OCI-LY7 (cell line): ENCODE data around the gene KCNQ5. TPM values are rescaled to one million over a fixed set of nuclear protein-coding genes. Genes with fewer than 3 reads are reported as not detected.

ENCODE experiments used
- BruUV-seq: library from RNA; stranded (reverse); fragments of 400-500 nt; replicated peaks from 2 replicates; lab custom pipeline; 2021; lab: Mats Ljungman, UMichigan
- CTCF ChIA-PET: fragments of 300-600 bp; sonication (Branson Sonifier 250); formaldehyde crosslinking; loops from one replicate; lab custom pipeline; 2022; ENCODE audit warnings: antibody characterized with exemption; ENCODE audit not compliant: unreplicated experiment; lab: Charles Lee
- POLR2A ChIA-PET: fragments of 300-600 bp; sonication (Branson Sonifier 250); formaldehyde crosslinking; loops from one replicate; lab custom pipeline; 2022; ENCODE audit warnings: antibody characterized with exemption; lab: Charles Lee
- DNase-seq: peaks from one replicate; pipeline ENCODE4 v3.0.0-alpha.2; 2015; ENCODE audit warnings: low spot score
- H2AFZ ChIP-seq: fragments of 200-600 bp; sonication (generic), shearing (Covaris generic); 2 replicates; pipeline ENCODE4 v1.6.1; 2014; ENCODE audit warnings: mild to moderate bottlenecking, antibody characterized with exemption, low read length, moderate library complexity
- H3K27ac ChIP-seq: fragments of 200-600 bp; sonication (generic); 2 replicates; pipeline ENCODE4 v1.5.1; 2014; ENCODE audit warnings: mixed run types, low read depth, mild to moderate bottlenecking, moderate library complexity, low read length, inconsistent platforms; ENCODE audit not compliant: poor library complexity, severe bottlenecking
- H3K36me3 ChIP-seq: fragments of 200-600 bp; sonication (generic); 2 replicates; pipeline ENCODE4 v1.6.1; 2014; ENCODE audit warnings: mild to moderate bottlenecking, antibody characterized with exemption, low read length, moderate library complexity, mixed read lengths; ENCODE audit not compliant: insufficient read depth
- H3K4me1 ChIP-seq: fragments of 200-600 bp; sonication (generic); 2 replicates; pipeline ENCODE4 v1.5.1; 2014; ENCODE audit warnings: mild to moderate bottlenecking, low read length; ENCODE audit not compliant: insufficient read depth, poor library complexity, severe bottlenecking
- H3K4me2 ChIP-seq: fragments of 200-600 bp; sonication (generic); 2 replicates; pipeline ENCODE4 v1.6.1; 2014; ENCODE audit warnings: mild to moderate bottlenecking, low read length
- H3K4me3 ChIP-seq: fragments of 200-600 bp; sonication (generic); 2 replicates; pipeline ENCODE4 v1.5.1; 2014; ENCODE audit warnings: mild to moderate bottlenecking, low read depth, low read length; ENCODE audit not compliant: poor library complexity, severe bottlenecking
- H3K79me2 ChIP-seq: fragments of 200-600 bp; sonication (generic); 2 replicates; pipeline ENCODE4 v1.6.1; 2016; ENCODE audit warnings: low read depth, mild to moderate bottlenecking, low read length, moderate library complexity, mixed read lengths; ENCODE audit not compliant: insufficient read depth
- H3K9me2 ChIP-seq: fragments of 200-600 bp; sonication (generic); 2 replicates; pipeline ENCODE4 v1.6.1; 2016; ENCODE audit warnings: mild to moderate bottlenecking, low read length, mixed read lengths; ENCODE audit not compliant: insufficient read depth
- H3K9me3 ChIP-seq: fragments of 200-600 bp; sonication (generic); 2 replicates; pipeline ENCODE4 v1.6.1; 2014; ENCODE audit warnings: mild to moderate bottlenecking, mixed run types, low read length, mixed read lengths
- H4K20me1 ChIP-seq: fragments of 200-600 bp; sonication (generic); 2 replicates; pipeline ENCODE4 v1.6.1; 2014; ENCODE audit warnings: mild to moderate bottlenecking, antibody characterized with exemption, low read length, moderate library complexity, mixed read lengths; ENCODE audit not compliant: insufficient read depth
- CTCF ChIP-seq: fragments of 200-600 bp; sonication (generic); conservative IDR thresholded peaks from 2 replicates; pipeline ENCODE4 v1.5.1; 2014; ENCODE audit warnings: mild to moderate bottlenecking, antibody characterized with exemption, low read length, moderate library complexity, mixed read lengths
- EZH2phosphoT487 ChIP-seq: fragments of 200-600 bp; sonication (generic); IDR thresholded peaks from 2 replicates; pipeline ENCODE4 v1.6.1; 2018; ENCODE audit warnings: low read depth, borderline replicate concordance, mild to moderate bottlenecking, mixed run types, antibody characterized with exemption, low read length, moderate library complexity, mixed read lengths
- intact Hi-C: fragments of 100-400 bp; cut with micrococcal nuclease; formaldehyde crosslinking; loops from one replicate; pipeline ENCODE4 v1.10.0; 2022; ENCODE audit not compliant: unreplicated experiment
- total RNA-seq, 2 experiments: library from RNA; depleted of rRNA in 1 of 2; stranded (reverse); fragments of >200 nt in 1 of 2; shearing (Covaris generic) in 1 of 2; gene quantifications; 2 replicates each; pipeline ENCODE4 v1.2.3, GENCODE V29; 2014 to 2022

KCNQ5 gene
- total RNA-seq, 2 experiments from 2014 or later = 26.1 to 29.7 TPM

DNA sequence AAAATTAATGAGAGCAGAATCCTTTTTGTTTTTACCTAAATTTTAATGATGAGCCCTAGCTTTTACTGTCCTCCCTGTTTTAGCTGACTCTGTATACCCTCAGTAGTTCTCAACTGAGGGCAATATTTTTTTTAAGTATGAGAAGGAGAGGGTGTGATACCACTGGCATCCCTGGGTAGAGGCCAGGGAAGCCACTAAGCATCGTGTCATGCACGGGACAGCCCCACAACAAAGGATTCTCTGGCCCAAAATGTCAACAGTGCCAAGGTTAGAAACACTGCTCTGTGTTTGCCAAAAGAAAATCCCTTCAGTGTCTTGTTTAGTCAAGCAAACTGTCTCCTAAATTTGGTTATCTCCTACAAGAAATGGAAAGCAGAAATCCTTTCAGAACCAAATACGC is 210.4 kb downstream of the KCNQ5 start:
- Histone ChIP-seq H4K20me1 (no peaks in the 10 kb centered on the region; the same call in 1 of the 2 replicates), H3K4me3 (no peak overlapping the region), H3K27ac (no peak overlapping the region), H3K4me2 (no peak overlapping the region), H3K79me2 (no peaks in the 10 kb centered on the region; the same call in none of the 2 replicates), H3K9me3 (0 out of 2 replicates have a peak, but pooled peaks cover 7% of the 10 kb centered on the region), H3K9me2 (no peaks in the 10 kb centered on the region), H3K4me1 (no peaks in the 10 kb centered on the region), H2AFZ (no peak overlapping the region), H3K36me3 (peaks cover 8% of the 10 kb centered on the region; the same call in 1 of the 2 replicates)
- intact Hi-C loops = no loop called here
- no peak for DNase-seq
- TF ChIP-seq EZH2phosphoT487 (no peak), CTCF (no peak)
- ChIA-PET POLR2A (no interaction called here), CTCF (no interaction called here)
- BruUV-seq = no TSS peak

GRCh38 chr6:72835749-72836148 is 213.9 kb downstream of the KCNQ5 start:
- ChIA-PET POLR2A (interaction anchor here (0.6 to 1.5 kb wide), 3 partner anchors 9 to 530 kb away, joined by 3 to 5 read pairs (median 4); no protein-coding TSS in a partner anchor), CTCF (no interaction called here)
- Histone ChIP-seq H3K4me3 (no peak overlapping the region), H3K79me2 (no peaks in the 10 kb centered on the region; the same call in 1 of the 2 replicates), H3K4me1 (no peaks in the 10 kb centered on the region), H3K9me3 (no peaks in the 10 kb centered on the region; the same call in 1 of the 2 replicates), H3K36me3 (no peaks in the 10 kb centered on the region), H2AFZ (no peak overlapping the region), H3K4me2 (no peak overlapping the region), H4K20me1 (peaks cover 4% of the 10 kb centered on the region; the same call in 1 of the 2 replicates), H3K27ac (no peak overlapping the region), H3K9me2 (no peaks in the 10 kb centered on the region)
- intact Hi-C loops = no loop called here
- DNase-seq = no peak
- no TSS peak for BruUV-seq
- TF ChIP-seq CTCF (no peak), EZH2phosphoT487 (no peak)

GRCh38 chr6:72836971-72837370 is 215.1 kb downstream of the KCNQ5 start:
- TF ChIP-seq EZH2phosphoT487 (no peak), CTCF (no peak)
- no peak overlapping the region for H2AFZ ChIP-seq
- H3K36me3 ChIP-seq = no peaks in the 10 kb centered on the region
- intact Hi-C loops = no loop called here
- H3K9me2 ChIP-seq = no peaks in the 10 kb centered on the region
- ChIA-PET CTCF (no interaction called here), POLR2A (interaction anchor here (0.9 kb wide), 1 partner anchor 11 kb away, joined by 3 read pairs; no protein-coding TSS in a partner anchor)
- H3K4me1 ChIP-seq = no peaks in the 10 kb centered on the region
- peaks cover 4% of the 10 kb centered on the region; the same call in 1 of the 2 replicates for H4K20me1 ChIP-seq
- no peak overlapping the region for H3K4me2 ChIP-seq
- H3K9me3 ChIP-seq = no peaks in the 10 kb centered on the region; the same call in 1 of the 2 replicates
- H3K79me2 ChIP-seq = peaks cover 7% of the 10 kb centered on the region; the same call in 1 of the 2 replicates
- no peak overlapping the region for H3K4me3 ChIP-seq
- H3K27ac ChIP-seq = no peak overlapping the region
- BruUV-seq = no TSS peak
- no peak for DNase-seq
